GM06990 (cell line): ENCODE results near the gene CACNA2D2.

Experiments used
- DNase-seq: peaks from one replicate; pipeline ENCODE4 v3.0.0-alpha.2; 2011; ENCODE audit not compliant: insufficient read length; ENCODE audit errors: extremely low read depth
- H3K27me3 ChIP-seq: replicated peaks from 2 replicates; pipeline ENCODE4 v1.6.0; 2011; ENCODE audit warnings: low read length; ENCODE audit not compliant: control insufficient read depth, insufficient read depth
- H3K36me3 ChIP-seq: 2 replicates; pipeline ENCODE4 v1.5.1; 2011; ENCODE audit warnings: low read length; ENCODE audit not compliant: control insufficient read depth, insufficient read depth
- H3K4me3 ChIP-seq: replicated peaks from 2 replicates; pipeline ENCODE4 v1.5.1; 2011; ENCODE audit warnings: low read depth, mild to moderate bottlenecking, control low read depth, low read length
- TF ChIP-seq, protein P1 (sequence below): IDR thresholded peaks from 2 replicates; pipeline ENCODE4 v1.5.1; 2011; ENCODE audit warnings: low read length, control low read depth, mild to moderate bottlenecking, inconsistent platforms; ENCODE audit not compliant: insufficient read depth, poor library complexity, severe bottlenecking

CACNA2D2 gene

GRCh38 chr3:50531201-50531600 lies 27.8 kb upstream of the CACNA2D2 start:
- Histone ChIP-seq H3K27me3 (peaks cover 4% of the 10 kb centered on the region), H3K4me3 (no peak overlapping the region), H3K36me3 (no peaks in the 10 kb centered on the region)
- no peak for DNase-seq
- TF ChIP-seq, protein P1, sequence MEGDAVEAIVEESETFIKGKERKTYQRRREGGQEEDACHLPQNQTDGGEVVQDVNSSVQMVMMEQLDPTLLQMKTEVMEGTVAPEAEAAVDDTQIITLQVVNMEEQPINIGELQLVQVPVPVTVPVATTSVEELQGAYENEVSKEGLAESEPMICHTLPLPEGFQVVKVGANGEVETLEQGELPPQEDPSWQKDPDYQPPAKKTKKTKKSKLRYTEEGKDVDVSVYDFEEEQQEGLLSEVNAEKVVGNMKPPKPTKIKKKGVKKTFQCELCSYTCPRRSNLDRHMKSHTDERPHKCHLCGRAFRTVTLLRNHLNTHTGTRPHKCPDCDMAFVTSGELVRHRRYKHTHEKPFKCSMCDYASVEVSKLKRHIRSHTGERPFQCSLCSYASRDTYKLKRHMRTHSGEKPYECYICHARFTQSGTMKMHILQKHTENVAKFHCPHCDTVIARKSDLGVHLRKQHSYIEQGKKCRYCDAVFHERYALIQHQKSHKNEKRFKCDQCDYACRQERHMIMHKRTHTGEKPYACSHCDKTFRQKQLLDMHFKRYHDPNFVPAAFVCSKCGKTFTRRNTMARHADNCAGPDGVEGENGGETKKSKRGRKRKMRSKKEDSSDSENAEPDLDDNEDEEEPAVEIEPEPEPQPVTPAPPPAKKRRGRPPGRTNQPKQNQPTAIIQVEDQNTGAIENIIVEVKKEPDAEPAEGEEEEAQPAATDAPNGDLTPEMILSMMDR = no peak

- no peak for DNase-seq
- TF ChIP-seq, protein P1 = no peak
- Histone ChIP-seq H3K4me3 (no peak overlapping the region), H3K27me3 (peaks cover 4% of the 10 kb centered on the region), H3K36me3 (no peaks in the 10 kb centered on the region)
These were observed 26.9 kb upstream of the CACNA2D2 start for GRCh38 chr3:50530001-50530970.

GRCh38 chr3:50525987-50526386 lies 22.6 kb upstream of the CACNA2D2 start:
- no peaks in the 10 kb centered on the region for H3K36me3 ChIP-seq
- peaks cover 2% of the 10 kb centered on the region for H3K27me3 ChIP-seq
- H3K4me3 ChIP-seq = no peak overlapping the region
- TF ChIP-seq, protein P1 = no peak
- no peak for DNase-seq

GRCh38 chr3:50525191-50525910 lies 21.9 kb upstream of the CACNA2D2 start:
- DNase-seq = no peak
- H3K36me3 ChIP-seq = no peaks in the 10 kb centered on the region
- TF ChIP-seq, protein P1 = no peak
- H3K4me3 ChIP-seq = no peak overlapping the region
- H3K27me3 ChIP-seq = peaks cover 1% of the 10 kb centered on the region; the same call in 1 of the 2 replicates

DNA sequence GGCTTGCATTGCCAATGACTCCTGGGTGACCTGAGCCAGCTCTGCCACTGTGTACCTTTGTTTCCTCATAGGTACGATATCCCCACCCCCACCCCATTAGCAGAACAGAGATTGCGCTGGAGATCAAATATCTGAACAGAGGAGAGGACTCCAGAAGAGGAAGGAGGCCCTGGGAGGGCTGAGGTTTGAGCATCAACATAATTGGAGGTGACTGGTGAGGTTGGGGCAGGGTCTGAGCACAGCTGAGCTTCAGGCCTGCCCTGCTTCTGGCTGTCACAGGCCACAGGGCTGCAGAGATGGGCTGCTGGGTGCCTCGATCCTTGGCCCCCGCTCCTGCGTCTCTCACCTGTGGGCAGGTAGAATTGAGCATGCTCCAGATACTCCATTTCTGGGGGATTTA lies 21.3 kb upstream of the CACNA2D2 start:
- TF ChIP-seq, protein P1 = no peak
- no peak for DNase-seq

More for the DNA sequence above, 21.3 kb upstream of the CACNA2D2 start:
- no peaks in the 10 kb centered on the region for H3K36me3 ChIP-seq
- no peaks in the 10 kb centered on the region; the same call in 1 of the 2 replicates for H3K27me3 ChIP-seq
- no peak overlapping the region for H3K4me3 ChIP-seq
